MM.1S (cell line): ENCODE measurements around the gene ALPK3.

Experiments
- EZH2 ChIP-seq: fragments of 300-600 bp; sonication (generic); optimal IDR thresholded peaks from 2 replicates; pipeline ENCODE3; 2017; ENCODE audit warnings: low read depth, mild to moderate bottlenecking, antibody characterized with exemption, low read length, mixed read lengths
- TF ChIP-seq, protein P1 (sequence below): fragments of 300-600 bp; sonication (generic); IDR thresholded peaks from 2 replicates; pipeline ENCODE4 v1.5.1; 2016; ENCODE audit warnings: antibody characterized with exemption, low read length, mixed read lengths

DNA sequence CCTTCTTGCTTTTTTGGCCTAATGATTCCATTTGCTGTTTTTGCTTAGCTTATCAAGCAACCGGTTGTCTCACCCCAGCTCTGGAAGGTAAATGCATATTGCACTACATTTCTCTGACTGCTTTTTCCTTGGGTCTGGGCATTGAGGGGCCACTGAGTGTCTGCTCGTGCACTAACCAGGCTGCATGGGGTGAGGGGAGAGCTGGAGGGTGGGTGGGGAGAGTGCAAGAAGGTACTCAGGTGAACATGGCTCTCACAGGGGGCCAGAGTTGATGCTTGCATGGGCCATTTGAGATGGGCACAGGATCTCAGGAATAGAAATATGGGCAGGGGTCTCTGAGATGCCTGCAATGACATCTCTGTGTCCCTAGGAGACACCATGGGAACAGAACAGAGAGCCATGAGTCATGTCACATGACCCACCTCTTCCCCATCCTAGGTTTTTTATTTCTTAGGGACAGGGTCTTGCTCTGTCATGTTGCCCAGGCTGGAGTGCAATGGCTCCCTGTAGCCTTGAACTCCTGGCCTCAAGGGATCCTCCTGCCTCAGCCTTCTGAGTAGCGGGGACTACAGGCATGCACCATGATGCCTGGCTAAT, 6.2 kb downstream of the ALPK3 start:
- no peak for TF ChIP-seq EZH2
- TF ChIP-seq, protein P1, sequence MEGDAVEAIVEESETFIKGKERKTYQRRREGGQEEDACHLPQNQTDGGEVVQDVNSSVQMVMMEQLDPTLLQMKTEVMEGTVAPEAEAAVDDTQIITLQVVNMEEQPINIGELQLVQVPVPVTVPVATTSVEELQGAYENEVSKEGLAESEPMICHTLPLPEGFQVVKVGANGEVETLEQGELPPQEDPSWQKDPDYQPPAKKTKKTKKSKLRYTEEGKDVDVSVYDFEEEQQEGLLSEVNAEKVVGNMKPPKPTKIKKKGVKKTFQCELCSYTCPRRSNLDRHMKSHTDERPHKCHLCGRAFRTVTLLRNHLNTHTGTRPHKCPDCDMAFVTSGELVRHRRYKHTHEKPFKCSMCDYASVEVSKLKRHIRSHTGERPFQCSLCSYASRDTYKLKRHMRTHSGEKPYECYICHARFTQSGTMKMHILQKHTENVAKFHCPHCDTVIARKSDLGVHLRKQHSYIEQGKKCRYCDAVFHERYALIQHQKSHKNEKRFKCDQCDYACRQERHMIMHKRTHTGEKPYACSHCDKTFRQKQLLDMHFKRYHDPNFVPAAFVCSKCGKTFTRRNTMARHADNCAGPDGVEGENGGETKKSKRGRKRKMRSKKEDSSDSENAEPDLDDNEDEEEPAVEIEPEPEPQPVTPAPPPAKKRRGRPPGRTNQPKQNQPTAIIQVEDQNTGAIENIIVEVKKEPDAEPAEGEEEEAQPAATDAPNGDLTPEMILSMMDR = no peak
